ENCODE data around the gene ABCA9. TPM values are rescaled to one million over a fixed set of nuclear protein-coding genes. Genes with fewer than 3 reads are reported as not detected.
A peak's percentile ranks its signal among the peaks of the same experiment; 100 is the strongest.

The ABCA9 gene
- total and polyA plus RNA-seq, 9 of the 15 experiments (the other 6 are each of a cell fraction or from before 2014, with no cell fraction given) = 0.04 TPM; not detected in 8

GRCh38 chr17:69103557-69104233 lies 43.0 kb upstream of the ABCA9 start (continued):
- TF ChIP-seq ZBTB43 (CRISPR knock-in tag; IDR thresholded peaks at IDR 0.05) (no peak), EP300 (IDR thresholded peaks at IDR 0.05; ENCODE audit: low read length) (peak; percentile 94), KDM4B (IDR thresholded peaks at IDR 0.05; ENCODE audit: borderline replicate concordance in 2 of 2, low read depth in 1 of 2) (no peak), USF2 (CRISPR knock-in tag; IDR thresholded peaks at IDR 0.05) (no peak), ZNF3 (CRISPR knock-in tag; IDR thresholded peaks at IDR 0.05) (no peak), ZNF134 (CRISPR knock-in tag; conservative IDR thresholded peaks at IDR 0.05) (no peak), ZKSCAN8 (CRISPR knock-in tag; IDR thresholded peaks at IDR 0.05) (peak; percentile 76; the same call in 1 of the 2 replicates), MTA1 (IDR thresholded peaks at IDR 0.05; ENCODE audit: borderline replicate concordance) (no peak), AFF1 (IDR thresholded peaks at IDR 0.05; ENCODE audit: low read depth in 1 of 2, partially characterized antibody in 2 of 2) (peak in 1 of 2 experiments; percentile 30), ZNF311 (CRISPR knock-in tag; IDR thresholded peaks at IDR 0.05) (no peak), KLF6 (CRISPR knock-in tag; IDR thresholded peaks at IDR 0.05; ENCODE audit: borderline replicate concordance) (no peak), RFX7 (CRISPR knock-in tag; IDR thresholded peaks at IDR 0.05) (no peak), KHSRP (IDR thresholded peaks at IDR 0.05) (no peak), FOXO4 (CRISPR knock-in tag; IDR thresholded peaks at IDR 0.05) (no peak), THAP7 (CRISPR knock-in tag; IDR thresholded peaks at IDR 0.05) (no peak), ZNF75A (CRISPR knock-in tag; IDR thresholded peaks at IDR 0.05) (no peak), IRF9 (tag; IDR thresholded peaks at IDR 0.05) (no peak)
